Body of pancreas (tissue), 4 donors: ENCODE data around the gene MAP3K13. TPM values are rescaled to one million over a fixed set of nuclear protein-coding genes. Genes with fewer than 3 reads are reported as not detected.

ENCODE experiments used
- ATAC-seq: fragments of 150-250 bp; one replicate; pipeline ENCODE4 v1.9.1; 2016
- DNase-seq, 4 donors: peaks; one replicate each; pipeline ENCODE4 v3.0.0-alpha.2; 2019
- H3K27ac ChIP-seq, 4 donors: fragments of 200-600 bp; sonication (generic); 1 replicate in 3 of 4; 2 replicates in 1 of 4; pipeline versions ENCODE4 v1.5.1 to v1.6.1; 2016 to 2019; ENCODE audit warnings: mild to moderate bottlenecking in 1 of 4, mixed read lengths in 1 of 4, moderate library complexity in 1 of 4
- H3K27me3 ChIP-seq, 2 donors: fragments of 200-600 bp; sonication (generic); one replicate each; pipeline ENCODE4 v1.6.0; 2016; ENCODE audit warnings: mild to moderate bottlenecking in 1 of 2
- H3K36me3 ChIP-seq, 2 donors: fragments of 200-600 bp; sonication (generic); replicated peaks in 1 of 2; 2 replicates each; pipeline ENCODE4 v1.5.1; 2016; ENCODE audit warnings: low read depth in 2 of 2; ENCODE audit not compliant: insufficient read depth in 1 of 2
- H3K4me1 ChIP-seq: fragments of 200-600 bp; sonication (generic); one replicate; pipeline ENCODE4 v1.6.0; 2016
- H3K4me3 ChIP-seq, 2 donors: fragments of 200-600 bp; sonication (generic); 1 replicate in 1 of 2; 2 replicates in 1 of 2; pipeline ENCODE4 v1.5.1; 2016 to 2019
- H3K9me3 ChIP-seq, 3 donors: fragments of 200-600 bp; sonication (generic); 1 replicate in 2 of 3; 2 replicates in 1 of 3; pipeline ENCODE4 v1.5.1; 2016
- CTCF ChIP-seq, 7 experiments: fragments of 450-650 bp in 4 of 7; fragments of 200-600 bp in 3 of 7; sonication (generic) in 3 of 7; IDR thresholded peaks; one replicate each; pipeline ENCODE4 v1.5.1; 2016 to 2019; ENCODE audit warnings: antibody characterized with exemption in 7 of 7
- POLR2A ChIP-seq, 3 donors: fragments of 450-650 bp; IDR thresholded peaks; one replicate each; pipeline ENCODE4 v1.6.1; 2016; ENCODE audit warnings: antibody characterized with exemption in 3 of 3, mild to moderate bottlenecking in 2 of 3
- WGBS, 2 donors: methylation state at CpG; one replicate each; pipeline ENCODE4 v1.1.5; 2017; 5-methylcytosine and 5-hydroxymethylcytosine counted together
- intact Hi-C: fragments of 100-400 bp; cut with DNase I; formaldehyde crosslinking; loops from one replicate; pipeline ENCODE4 v1.15.1; 2023
- total RNA-seq, 2 donors: library from RNA; depleted of rRNA; stranded (reverse); fragments of >200 nt; gene quantifications; one replicate each; pipeline ENCODE4 v1.1.0, GENCODE V29; 2016

MAP3K13 gene
- total RNA-seq, 2 donors from 2014 or later, result 20.0 to 27.4 TPM

GRCh38 chr3:185325946-185326791, 36.8 kb upstream of the MAP3K13 start:
- DNase-seq (peak in 2 of 4 donors; percentile 23 to 25), ATAC-seq (peak; percentile 36)
- Histone ChIP-seq H3K36me3 (no peaks in the 10 kb centered on the region), H3K27ac (peak overlapping the region in 3 of 4 donors; percentile 13 to 91 (median 72)), H3K4me3 (no peak overlapping the region), H3K4me1 (peaks cover 42% of the 10 kb centered on the region), H3K9me3 (no peaks in the 10 kb centered on the region), H3K27me3 (no peaks in the 10 kb centered on the region)
- no peak for TF ChIP-seq POLR2A (IDR thresholded peaks at IDR 0.05)
- TF ChIP-seq CTCF (IDR thresholded peaks at IDR 0.05), result no peak
- intact Hi-C loops, result no loop called here
- WGBS, 2 donors, result 38 to 40% methylated on average over 8 of the region's 8 CpGs

GRCh38 chr3:185327062-185327461, 35.9 kb upstream of the MAP3K13 start:
- Histone ChIP-seq H3K27me3 (no peaks in the 10 kb centered on the region), H3K4me1 (peaks cover 51% of the 10 kb centered on the region), H3K9me3 (no peaks in the 10 kb centered on the region), H3K4me3 (no peak overlapping the region), H3K27ac (peak overlapping the region in 2 of 4 donors; percentile 82 to 91), H3K36me3 (no peaks in the 10 kb centered on the region)
- intact Hi-C loops, result no loop called here
- TF ChIP-seq POLR2A (IDR thresholded peaks at IDR 0.05), result no peak
- no peak for TF ChIP-seq CTCF (IDR thresholded peaks at IDR 0.05)
- ATAC-seq, result no peak
- WGBS, 2 donors, result 53 to 55% methylated on average over 6 of the region's 6 CpGs
- DNase-seq, result no peak

- Histone ChIP-seq H3K4me3 (peak overlapping the region in 1 of 2 donors; percentile 54), H3K4me1 (peaks cover 61% of the 10 kb centered on the region), H3K36me3 (no peaks in the 10 kb centered on the region), H3K9me3 (no peaks in the 10 kb centered on the region), H3K27ac (peak overlapping the region; percentile 21 to 91 (median 82)), H3K27me3 (no peaks in the 10 kb centered on the region)
- intact Hi-C loops, result no loop called here
- ATAC-seq (peak; percentile 88), DNase-seq (peak; percentile 81 to 90 (median 86))
- TF ChIP-seq CTCF (IDR thresholded peaks at IDR 0.05) (no peak), POLR2A (IDR thresholded peaks at IDR 0.05) (peak; percentile 63 to 96 (median 94))
- WGBS, 2 donors, result 15 to 16% methylated on average over 10 of the region's 10 CpGs
Measured at GRCh38 chr3:185328324-185329004, 34.5 kb upstream of the MAP3K13 start.

GRCh38 chr3:185330238-185330637, 32.7 kb upstream of the MAP3K13 start:
- Histone ChIP-seq H3K27me3 (no peaks in the 10 kb centered on the region), H3K4me1 (peaks cover 55% of the 10 kb centered on the region), H3K36me3 (no peaks in the 10 kb centered on the region), H3K9me3 (no peaks in the 10 kb centered on the region), H3K4me3 (peak overlapping the region in 1 of 2 donors; percentile 1), H3K27ac (peak overlapping the region; percentile 71 to 91 (median 82))
- ATAC-seq (peak; percentile 5), DNase-seq (peak in 3 of 4 donors; percentile 20 to 60 (median 32))
- no peak for TF ChIP-seq CTCF (IDR thresholded peaks at IDR 0.05)
- TF ChIP-seq POLR2A (IDR thresholded peaks at IDR 0.05), result peak in 2 of 3 donors; percentile 30 to 37
- 10 to 50% methylated on average over 6 of the region's 6 CpGs for WGBS, 2 donors
- intact Hi-C loops, result no loop called here
